VCaP (cell line): Measurements from ENCODE around the gene CPEB2.

ENCODE experiments used
- H3K27ac ChIP-seq: fragments of 450-650 bp; 2 replicates; pipeline ENCODE4 v1.5.1; 2017
- TF ChIP-seq, protein P1 (sequence below): fragments of 450-650 bp; conservative IDR thresholded peaks from 2 replicates; pipeline ENCODE4 v1.5.1; 2017; ENCODE audit warnings: mild to moderate bottlenecking, moderate library complexity

Gene CPEB2

DNA sequence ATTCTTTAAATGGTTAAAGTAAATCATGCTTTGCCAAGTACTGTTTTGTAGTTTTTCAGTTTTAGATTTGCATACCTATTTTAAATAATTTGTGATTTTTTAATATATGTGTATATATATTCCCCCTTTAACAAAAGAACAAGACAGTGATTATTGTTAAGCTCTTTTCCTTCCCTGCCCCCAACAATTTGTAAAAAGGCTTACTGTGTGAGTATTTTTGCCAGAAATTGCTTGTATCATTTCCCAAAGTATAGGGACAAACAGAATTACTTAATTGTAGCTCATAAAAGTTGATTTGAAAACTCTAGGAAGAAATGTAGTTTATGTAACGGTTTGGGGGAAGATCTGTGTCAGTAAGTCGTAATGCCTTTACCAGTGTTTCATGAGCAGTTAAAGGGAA lies 19.0 kb downstream of the CPEB2 start:
- no peak overlapping the region for H3K27ac ChIP-seq
- TF ChIP-seq, protein P1, sequence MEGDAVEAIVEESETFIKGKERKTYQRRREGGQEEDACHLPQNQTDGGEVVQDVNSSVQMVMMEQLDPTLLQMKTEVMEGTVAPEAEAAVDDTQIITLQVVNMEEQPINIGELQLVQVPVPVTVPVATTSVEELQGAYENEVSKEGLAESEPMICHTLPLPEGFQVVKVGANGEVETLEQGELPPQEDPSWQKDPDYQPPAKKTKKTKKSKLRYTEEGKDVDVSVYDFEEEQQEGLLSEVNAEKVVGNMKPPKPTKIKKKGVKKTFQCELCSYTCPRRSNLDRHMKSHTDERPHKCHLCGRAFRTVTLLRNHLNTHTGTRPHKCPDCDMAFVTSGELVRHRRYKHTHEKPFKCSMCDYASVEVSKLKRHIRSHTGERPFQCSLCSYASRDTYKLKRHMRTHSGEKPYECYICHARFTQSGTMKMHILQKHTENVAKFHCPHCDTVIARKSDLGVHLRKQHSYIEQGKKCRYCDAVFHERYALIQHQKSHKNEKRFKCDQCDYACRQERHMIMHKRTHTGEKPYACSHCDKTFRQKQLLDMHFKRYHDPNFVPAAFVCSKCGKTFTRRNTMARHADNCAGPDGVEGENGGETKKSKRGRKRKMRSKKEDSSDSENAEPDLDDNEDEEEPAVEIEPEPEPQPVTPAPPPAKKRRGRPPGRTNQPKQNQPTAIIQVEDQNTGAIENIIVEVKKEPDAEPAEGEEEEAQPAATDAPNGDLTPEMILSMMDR: no peak

DNA sequence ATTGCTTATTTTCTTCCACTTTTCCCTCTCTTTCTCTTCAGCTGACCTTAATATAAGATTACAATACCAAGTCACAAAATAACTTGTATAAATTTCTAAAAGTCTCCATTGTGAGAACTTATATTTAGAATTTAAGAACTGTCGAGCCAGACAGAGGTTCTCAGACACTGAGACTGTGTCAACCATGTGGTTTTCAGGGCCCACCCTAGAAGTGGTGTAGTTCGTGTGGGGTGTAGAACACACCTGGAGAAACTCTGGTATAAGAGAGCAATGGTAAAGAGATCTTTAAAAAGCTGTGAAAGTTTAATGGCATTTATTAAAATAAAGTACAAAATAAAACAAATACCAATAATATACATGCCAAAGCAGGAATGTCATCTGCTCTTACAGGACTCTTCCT lies 19.7 kb downstream of the CPEB2 start:
- no peak overlapping the region for H3K27ac ChIP-seq
- TF ChIP-seq, protein P1: no peak

DNA sequence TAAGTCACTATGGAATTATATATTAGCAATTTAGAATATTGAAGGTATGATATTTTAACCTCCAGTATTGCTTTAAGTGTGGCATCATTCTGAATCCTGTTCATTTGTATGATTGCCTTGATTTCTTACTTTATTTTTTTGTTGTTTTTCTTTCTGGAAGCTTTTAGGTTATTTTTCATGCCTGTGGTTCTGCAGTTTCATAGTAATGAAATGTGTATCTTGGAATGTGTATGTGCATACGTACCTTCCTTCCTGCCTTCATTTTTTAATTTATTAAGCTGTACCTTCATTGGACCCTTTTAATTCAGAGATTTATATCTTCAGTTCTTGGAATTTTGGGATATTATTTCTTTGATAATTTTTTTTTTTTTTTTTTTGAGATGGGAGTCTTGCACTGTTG lies 22.1 kb downstream of the CPEB2 start:
- TF ChIP-seq, protein P1: no peak
- no peak overlapping the region for H3K27ac ChIP-seq

DNA sequence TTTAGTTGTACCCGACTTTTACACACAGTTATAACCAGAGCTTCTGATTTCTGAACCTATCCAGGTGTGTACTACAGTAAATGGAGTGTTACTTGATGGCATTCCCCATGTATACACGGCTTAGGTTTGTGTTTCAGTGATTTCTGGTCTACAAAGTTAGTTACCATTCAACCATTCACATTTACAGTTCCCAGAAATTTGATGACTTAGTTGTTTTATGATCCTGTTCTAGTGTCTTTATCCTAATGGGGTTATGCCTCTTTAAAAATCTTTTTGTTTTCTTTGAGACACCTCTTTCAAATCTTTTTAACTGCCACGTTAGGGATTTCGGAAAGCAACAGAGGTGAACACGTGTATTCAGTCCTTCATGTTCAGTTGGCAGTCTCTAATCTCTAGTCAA lies 23.4 kb downstream of the CPEB2 start:
- H3K27ac ChIP-seq: no peak overlapping the region
- TF ChIP-seq, protein P1: no peak

DNA sequence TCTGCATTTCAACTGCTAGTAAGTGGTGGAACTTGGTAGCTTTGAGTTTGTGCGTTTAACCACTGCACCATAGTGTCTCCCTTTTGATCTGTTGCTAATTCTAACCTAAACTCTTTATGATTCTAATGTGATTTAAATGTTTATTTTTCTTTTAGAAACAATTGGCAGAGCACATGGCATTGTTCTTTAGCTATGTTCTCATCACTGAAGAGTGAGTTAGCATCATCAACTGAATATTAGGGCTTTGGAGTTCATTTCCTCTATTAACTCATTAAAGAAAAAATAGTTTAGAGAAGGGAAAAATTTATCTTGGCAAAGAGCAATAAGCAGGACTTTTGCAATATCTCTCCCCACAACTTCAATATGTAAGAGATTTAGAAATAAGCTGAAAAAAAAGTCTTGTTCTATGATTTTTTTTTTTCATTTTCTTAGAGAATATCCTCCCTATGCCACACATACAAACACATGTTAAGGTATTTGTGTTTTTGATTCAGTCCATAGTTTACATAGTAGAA lies 25.7 kb downstream of the CPEB2 start:
- TF ChIP-seq, protein P1: no peak
- H3K27ac ChIP-seq: no peak overlapping the region

DNA sequence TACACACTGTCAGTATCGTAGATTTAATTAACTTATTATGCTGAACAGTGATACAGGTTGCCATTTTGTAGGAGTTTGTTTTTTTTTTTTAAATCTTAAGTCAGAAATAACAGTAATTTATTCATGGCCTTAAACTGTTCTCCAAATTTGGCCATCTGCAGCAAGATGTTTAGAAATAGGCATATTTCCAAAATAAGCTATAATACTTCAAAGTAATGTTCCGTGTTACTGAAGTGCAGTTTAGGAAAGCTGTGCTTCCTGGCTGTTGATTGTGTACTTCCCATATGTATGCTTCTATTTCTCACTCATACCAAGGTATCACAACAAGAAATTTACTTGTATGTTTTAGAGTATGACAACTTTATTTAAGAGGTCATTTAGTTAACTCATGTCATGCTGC lies 28.9 kb downstream of the CPEB2 start:
- TF ChIP-seq, protein P1: no peak
- no peak overlapping the region for H3K27ac ChIP-seq

DNA sequence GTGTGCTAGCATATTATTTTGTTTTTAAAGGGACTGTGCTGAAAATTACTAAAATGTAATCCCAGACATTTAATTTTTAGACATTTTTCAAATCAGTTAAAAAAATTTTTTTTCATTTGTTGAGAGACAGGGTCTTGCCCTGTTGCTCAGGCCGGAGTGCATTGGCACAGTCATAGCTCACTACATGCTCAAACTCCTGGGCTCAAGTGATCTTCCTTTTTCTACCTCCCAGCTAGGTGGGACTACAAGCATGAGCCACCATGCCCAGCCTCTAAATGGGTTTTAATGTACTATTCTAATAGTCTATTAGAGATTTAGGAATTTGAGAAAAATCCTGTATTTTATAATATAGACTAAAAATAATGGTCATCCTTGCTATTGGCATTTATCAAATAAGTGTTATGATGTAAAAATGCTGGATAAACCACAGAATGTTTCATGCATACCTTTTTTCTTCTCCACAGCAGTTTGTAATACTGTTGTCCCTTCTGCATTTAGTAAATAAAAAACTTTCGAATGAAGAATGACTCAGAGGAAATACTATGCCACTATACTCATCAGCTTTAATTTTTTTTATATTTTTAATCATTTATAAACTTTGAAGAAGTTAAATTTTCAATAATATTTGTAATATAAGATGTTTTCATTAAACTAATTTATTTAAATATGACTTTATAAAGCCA lies 29.9 kb downstream of the CPEB2 start:
- no peak overlapping the region for H3K27ac ChIP-seq
- TF ChIP-seq, protein P1: no peak
